Smooth muscle cell of the brain vasculature (primary cell): ENCODE data around the gene NAA15.
"Not testable (repeated sequence)": the region's sequence is repeated elsewhere in the genome, so short reads cannot be mapped to it uniquely, and the experiment has no call there.

Experiments used
- DNase-seq: peaks from one replicate; pipeline ENCODE4 v3.0.0-alpha.2; 2012; ENCODE audit warnings: low read depth, low spot score

Gene NAA15

DNA sequence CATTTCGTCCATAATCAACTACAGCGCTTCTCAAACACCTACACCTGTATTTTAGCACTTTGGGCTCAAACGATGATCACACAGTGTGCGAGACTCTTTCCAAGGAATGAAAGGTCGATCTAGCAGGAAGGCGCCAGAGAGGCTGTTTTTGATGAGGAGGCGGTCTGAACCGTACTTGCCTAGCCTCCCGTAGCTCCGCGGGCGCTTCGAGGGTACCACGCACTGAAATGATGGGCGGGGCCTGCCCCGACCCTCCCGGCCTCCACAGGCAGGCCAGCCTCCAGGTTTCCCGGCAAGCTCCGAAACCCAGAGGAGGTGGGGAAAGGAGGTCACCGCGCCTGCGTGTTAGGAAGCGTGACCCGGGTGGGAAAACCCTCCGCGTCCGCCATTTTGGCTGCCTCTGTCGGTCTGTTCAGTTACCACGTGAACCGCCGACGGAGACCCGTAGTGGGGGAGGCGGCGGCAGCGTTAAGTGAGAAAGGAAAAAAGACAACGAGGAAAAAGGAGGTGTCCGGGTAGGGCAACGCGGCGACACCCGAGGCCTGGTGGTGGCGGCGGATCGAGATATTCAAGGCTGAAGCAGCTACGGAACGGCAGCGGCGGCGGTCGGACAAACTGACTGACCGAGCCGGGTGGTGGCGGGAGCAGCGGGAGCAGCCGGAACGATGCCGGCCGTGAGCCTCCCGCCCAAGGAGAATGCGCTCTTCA lies at the start of gene NAA15:
Gene NAA15, plus strand, starts transcription at position 393 of the 708 bp plus-strand sequence. Its CDS starts 273 bp downstream, at position 666.
- DNase-seq: peak; percentile 91

GRCh38 chr4:139253046-139253445 lies 48.3 kb upstream of the NAA15 start:
- DNase-seq: no peak

DNA sequence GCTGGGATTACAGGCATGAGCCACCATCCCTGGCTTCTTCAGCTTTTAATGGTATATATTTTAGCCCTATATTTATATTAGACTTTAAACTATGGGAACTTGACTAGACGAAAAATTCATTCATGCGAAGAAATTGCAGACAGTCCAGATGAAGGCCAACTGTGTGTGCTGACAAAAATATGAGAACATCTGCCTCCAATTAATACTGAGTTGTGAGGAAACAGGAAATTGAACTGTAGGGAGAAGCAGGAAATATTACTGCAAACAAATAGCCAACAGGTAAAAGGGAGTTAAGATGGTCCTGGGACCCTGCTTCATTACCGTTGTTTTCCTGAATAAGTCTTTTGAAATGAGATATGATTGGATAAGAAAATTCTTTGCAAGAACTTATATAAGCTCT lies 47.6 kb upstream of the NAA15 start:
- no peak for DNase-seq

DNA sequence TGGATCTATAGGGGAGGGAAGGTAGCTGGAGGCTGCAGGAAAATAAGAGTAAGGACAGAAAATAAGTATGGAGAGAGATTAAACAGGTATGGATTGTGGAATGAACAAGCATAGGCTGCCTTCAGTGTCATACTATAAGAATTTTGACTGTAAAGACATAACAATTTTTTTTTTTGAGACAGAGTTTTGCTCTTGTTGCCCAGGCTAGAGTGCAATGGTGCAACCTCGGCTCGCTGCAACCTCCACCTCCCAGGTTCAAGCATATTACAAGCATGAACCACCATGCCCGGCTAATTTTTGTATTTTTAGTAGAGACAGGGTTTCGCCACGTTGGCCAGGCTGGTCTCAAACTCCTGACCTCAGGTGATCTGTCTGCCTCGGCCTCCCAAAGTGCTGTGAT lies 45.7 kb upstream of the NAA15 start:
- not testable (repeated sequence) for DNase-seq

DNA sequence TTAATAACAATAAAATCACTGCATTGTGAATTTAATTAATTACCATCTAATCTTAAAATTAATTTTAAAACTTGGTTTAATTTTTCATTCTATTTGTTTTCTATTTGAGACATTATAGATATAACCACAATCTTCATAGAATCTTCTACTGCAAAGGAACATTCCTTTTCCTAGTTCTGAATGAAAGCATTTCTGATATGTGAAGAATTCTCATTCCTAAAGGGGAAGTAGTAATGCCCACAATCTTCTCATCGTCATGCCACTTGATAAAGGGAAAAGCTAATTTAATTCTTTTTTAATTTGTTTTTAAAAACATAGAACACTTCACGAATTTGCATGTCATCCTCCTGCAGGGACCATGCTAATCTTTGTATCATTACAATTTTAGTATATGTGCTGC lies 45.0 kb upstream of the NAA15 start:
- DNase-seq: no peak

DNA sequence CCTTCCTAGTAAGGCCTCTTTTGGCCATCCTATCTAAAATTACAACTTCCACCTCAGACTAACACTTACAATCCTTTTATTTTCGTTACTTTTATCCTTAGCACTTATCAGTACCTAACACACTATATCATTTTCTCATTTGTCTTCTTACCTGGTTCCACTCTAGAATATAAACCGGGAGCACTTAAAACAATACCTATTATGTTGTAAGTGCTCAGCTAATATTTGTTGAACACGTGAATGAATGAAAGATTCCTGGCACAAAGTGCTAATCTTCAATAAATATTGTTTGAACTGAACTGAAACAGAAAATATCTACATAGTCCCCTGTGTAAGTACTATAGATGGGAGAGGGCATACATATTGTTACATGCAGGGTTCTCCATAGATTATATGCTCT lies 35.7 kb upstream of the NAA15 start:
- no peak for DNase-seq

DNA sequence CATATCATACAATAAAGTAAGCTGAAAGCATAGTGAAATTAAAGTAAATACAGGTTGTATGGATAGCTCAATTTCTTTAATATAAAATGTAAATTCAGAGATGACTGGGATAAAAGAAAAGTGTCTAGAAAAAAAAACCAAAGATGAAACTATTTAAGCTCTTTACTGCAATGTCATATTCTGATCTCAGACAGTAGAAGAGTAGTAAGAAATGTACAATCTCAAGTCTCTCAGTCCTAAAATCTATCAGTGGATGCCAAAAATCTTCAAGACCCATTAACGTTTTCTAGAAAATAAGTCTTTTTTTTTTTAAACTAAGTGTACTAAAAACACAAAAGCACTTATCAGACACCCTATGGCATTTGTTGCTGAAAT lies 35.1 kb upstream of the NAA15 start:
- no peak for DNase-seq

GRCh38 chr4:139266583-139267257 lies 34.6 kb upstream of the NAA15 start:
- DNase-seq: no peak

DNA sequence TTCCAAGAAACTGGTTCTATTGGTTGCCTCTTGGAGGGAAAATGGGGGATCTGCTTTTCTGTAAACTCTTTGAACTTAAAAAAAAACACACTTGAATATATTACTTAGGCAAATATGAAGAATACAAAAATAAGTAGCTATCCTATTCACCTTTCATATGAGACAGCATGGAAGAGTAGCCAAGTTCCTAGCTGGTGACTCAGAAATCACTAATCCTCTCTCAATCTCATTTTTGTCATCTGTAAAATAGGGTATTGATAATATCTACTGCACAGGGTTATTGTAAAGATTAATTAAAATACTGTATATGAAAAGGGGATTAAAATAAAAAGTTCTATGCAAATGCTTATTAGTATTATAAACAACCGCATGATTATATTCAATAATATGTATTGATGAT lies 34.0 kb upstream of the NAA15 start:
- no peak for DNase-seq

DNA sequence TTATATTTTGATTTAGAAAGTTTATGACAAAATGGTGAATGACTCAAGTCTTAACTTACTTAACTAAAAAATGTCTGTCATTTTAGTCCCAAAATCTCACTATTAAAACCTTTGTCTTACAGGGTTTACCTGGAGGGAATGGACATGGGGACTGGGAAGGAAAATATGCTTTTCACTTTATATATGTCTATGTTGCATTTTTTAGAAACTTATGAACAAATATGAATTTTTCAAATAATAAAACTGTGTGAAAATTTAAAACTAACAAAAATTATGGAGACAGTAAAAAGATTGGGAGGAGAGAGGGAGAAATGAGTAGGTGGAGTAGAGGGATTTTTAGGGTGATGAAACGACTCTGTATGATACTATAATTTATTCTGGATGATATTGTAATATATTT lies 27.5 kb upstream of the NAA15 start:
- no peak for DNase-seq

- DNase-seq: no peak
Observed at GRCh38 chr4:139274790-139275189, 26.5 kb upstream of the NAA15 start.

DNA sequence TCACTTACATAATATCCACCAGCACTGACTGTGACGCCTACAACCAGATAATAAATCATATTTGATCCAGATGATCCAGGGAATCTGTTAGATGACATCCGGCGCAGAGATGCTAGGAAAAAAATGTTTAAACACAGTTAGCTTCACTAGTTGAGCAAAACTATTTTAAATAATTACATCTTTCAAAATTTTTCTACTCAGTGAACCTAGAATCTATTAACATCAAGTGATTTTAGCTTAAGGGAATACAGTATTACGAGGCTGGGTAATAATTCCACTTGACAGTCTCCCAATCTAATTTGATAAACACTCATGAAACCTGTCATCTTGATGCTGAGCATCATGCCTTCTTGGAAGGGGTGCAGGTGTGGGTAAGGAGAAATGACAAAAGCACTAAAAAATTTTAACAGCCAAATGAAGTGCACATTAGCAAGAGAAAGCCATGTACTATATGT lies 26.0 kb upstream of the NAA15 start:
- no peak for DNase-seq

GRCh38 chr4:139278485-139278884 lies 22.8 kb upstream of the NAA15 start:
- DNase-seq: no peak

DNA sequence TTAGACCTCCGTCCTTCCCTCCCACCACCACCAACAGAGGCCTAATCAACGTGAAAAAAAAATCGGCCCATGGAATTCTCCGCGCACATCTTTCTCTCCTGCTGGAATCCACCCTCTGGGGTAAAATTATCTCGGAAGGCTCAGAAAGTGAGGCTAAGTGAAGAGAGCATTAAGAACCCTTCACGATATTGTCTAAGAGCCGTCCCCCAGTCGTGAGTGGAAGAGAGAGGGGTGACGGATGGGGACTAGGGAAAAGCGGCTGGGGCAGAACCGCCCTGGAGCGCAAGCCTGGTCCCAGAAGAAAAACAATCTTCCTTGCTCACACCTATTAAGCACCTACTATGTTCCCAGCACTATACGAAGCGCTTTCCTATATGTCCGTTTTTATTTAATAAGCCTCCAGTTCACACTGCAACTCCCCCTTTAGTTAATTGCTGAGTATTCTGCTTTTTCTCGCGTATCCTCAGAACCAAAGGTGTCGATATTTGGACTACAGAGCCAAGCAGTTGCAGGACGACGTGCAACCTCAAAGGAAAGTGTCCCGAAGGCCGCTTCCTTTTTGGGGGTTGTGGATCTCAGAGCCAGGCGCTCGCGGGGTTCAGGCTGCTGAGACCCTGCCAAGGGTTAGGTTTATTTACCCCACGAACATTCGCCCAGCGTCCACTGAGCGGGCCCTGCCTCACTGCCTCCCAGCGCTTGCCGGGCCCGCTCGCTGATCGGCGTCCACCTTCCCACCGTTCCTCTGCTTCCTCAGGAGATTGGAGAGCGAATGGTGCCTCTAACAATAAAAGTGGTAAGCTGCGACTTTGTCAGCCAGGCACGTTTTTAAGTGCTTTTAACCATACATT lies 22.2 kb upstream of the NAA15 start:
- no peak for DNase-seq

DNA sequence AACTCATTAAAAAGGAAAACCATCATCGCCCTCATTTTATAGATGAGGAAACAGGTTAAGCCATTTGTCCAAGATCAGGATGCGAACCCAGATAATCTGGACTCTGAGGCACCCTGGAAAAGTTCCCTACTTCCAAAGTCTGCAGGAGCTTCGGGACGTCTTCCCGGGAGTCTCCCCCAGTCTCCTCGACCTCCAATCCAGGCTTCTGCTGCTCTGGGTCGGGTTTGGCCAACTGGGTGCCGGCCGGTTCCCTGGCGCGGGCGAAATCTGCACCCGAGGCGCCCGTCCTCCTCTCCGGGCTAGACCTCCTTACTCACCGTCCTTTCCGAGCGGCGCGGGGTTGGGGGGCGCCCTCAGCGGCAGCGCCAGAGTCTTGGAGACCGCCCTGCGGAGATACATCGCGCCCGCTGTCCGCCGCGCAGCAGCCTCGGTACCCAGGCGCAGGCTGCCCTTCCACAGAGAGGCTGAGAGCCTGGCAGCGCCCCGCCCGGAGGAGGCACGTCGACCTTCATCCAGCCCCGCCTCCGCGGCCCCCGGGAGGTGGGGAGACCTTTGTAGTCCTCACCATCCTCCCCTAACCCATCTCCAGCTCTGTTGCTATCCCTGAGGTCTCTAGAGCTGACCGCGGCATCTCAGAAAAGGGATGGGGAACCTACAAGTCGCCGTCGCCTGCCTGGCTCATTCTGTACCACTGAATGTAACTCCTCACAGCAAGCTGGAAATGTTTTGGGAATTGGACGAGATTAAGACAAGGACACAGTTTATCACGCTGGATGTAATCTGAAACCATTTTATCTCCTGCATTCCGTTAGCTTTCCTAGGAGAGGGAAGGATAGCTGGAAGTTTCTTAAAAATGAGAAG lies 21.3 kb upstream of the NAA15 start, which contains the start of gene MGARP:
Gene MGARP, minus strand, starts transcription at position 466 of the 861 bp plus-strand sequence. Its CDS starts 67 bp downstream, at position 399.
- no peak for DNase-seq

- no peak for DNase-seq
Observed at GRCh38 chr4:139282065-139282720, 19.1 kb upstream of the NAA15 start.

GRCh38 chr4:139282721-139283075 lies 18.6 kb upstream of the NAA15 start:
- DNase-seq: no peak

GRCh38 chr4:139286186-139286698 lies 15.1 kb upstream of the NAA15 start:
- no peak for DNase-seq

GRCh38 chr4:139295206-139295941 lies 5.9 kb upstream of the NAA15 start:
- DNase-seq: peak; percentile 80

DNA sequence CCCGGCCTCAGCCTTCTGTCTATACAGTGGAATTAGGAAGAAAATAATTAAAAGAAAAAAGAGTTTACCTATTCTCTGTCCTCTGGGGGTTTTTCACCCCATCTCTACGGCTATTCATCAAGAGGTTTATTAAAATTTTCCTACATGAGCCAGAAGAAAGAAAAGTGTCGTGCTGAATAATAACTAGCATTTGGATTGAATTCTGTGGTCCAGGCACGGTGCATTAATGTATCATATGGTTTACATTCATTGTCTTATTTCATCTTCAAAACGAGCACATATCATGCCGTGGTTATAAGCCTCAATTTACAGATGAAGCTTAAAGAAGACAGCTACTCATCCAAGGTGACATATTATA lies 5.4 kb upstream of the NAA15 start:
- DNase-seq: no peak
